Gastrocnemius medialis (tissue), 4 donors: ENCODE results near the gene NBEA.

ENCODE experiments used
- CTCF ChIP-seq, 5 experiments: fragments of 450-650 bp in 3 of 5; fragments of 200-600 bp in 2 of 5; sonication (generic) in 2 of 5; IDR thresholded peaks in 4 of 5; conservative IDR thresholded peaks in 1 of 5; 1 replicate in 4 of 5; 2 replicates in 1 of 5; pipeline ENCODE4 v1.5.1; 2016 to 2019; ENCODE audit warnings: antibody characterized with exemption in 5 of 5, mild to moderate bottlenecking in 3 of 5, moderate library complexity in 3 of 5
- POLR2A ChIP-seq, 2 donors: fragments of 450-650 bp; IDR thresholded peaks; one replicate each; pipeline ENCODE4 v1.6.1; 2017; ENCODE audit warnings: antibody characterized with exemption in 2 of 2, mild to moderate bottlenecking in 2 of 2, moderate library complexity in 2 of 2

- no peak for TF ChIP-seq CTCF (IDR thresholded peaks at IDR 0.05 in 4 of 5, conservative IDR thresholded peaks at IDR 0.05 in 1 of 5)
- TF ChIP-seq POLR2A (IDR thresholded peaks at IDR 0.05): no peak
These were observed 727.3 kb downstream of the NBEA start for GRCh38 chr13:35669321-35669720.
